Right ventricle myocardium superior (tissue), 1 donor: ENCODE results near the gene ITPK1. TPM values are rescaled to one million over a fixed set of nuclear protein-coding genes. Genes with fewer than 3 reads are reported as not detected.

Experiments
- ATAC-seq: fragments of 200-7000 bp; cut with Tn5 transposase; one replicate; pipeline ENCODE4 v1.9.1; 2020; ENCODE audit warnings: mild to moderate bottlenecking; ENCODE audit not compliant: poor library complexity
- DNase-seq: peaks from one replicate; pipeline ENCODE4 v3.0.0-alpha.2; 2020
- intact Hi-C: fragments of 100-400 bp; cut with DNase I; formaldehyde crosslinking; loops from one replicate; pipeline ENCODE4 v1.11.2; 2022
- total RNA-seq: library from RNA; stranded (reverse); fragmentation: NEBNext Ultra II Directional; extraction: Animal tissue kit (Norgen Biotek cat#: 25700); gene quantifications from one replicate; pipeline ENCODE4 v1.2.1, GENCODE V29; 2021
- donor health status: DM: no; HTN: yes; CAD: no; lungs with severe emphysema.

ITPK1 gene
- total RNA-seq, 1 donor from 2014 or later: 115 TPM

GRCh38 chr14:92976268-92976667 is 139.5 kb downstream of the ITPK1 start:
- no peak for ATAC-seq
- DNase-seq: no peak
- intact Hi-C loops: no loop called here

- ATAC-seq: no peak
- no peak for DNase-seq
- intact Hi-C loops: loop anchor here (5.0 kb wide), 1 partner anchor 68 kb away; no protein-coding TSS in a partner anchor
These were observed 141.0 kb downstream of the ITPK1 start for GRCh38 chr14:92974541-92975345.

GRCh38 chr14:92973798-92974372 is 141.8 kb downstream of the ITPK1 start:
- intact Hi-C loops: loop anchor here (5.0 kb wide), 1 partner anchor 68 kb away; no protein-coding TSS in a partner anchor
- ATAC-seq (peak; percentile 38), DNase-seq (no peak)

GRCh38 chr14:92973261-92973797 is 142.4 kb downstream of the ITPK1 start:
- peak; percentile 89 for ATAC-seq

GRCh38 chr14:92971601-92972180 is 144.0 kb downstream of the ITPK1 start:
- ATAC-seq: no peak
- intact Hi-C loops: loop anchor here (5.0 kb wide), 1 partner anchor 71 kb away; no protein-coding TSS in a partner anchor
- DNase-seq: peak; percentile 37

More at GRCh38 chr14:92973261-92973797, 142.4 kb downstream of the ITPK1 start:
- peak; percentile 87 for DNase-seq
- intact Hi-C loops: loop anchor here (5.0 kb wide), 1 partner anchor 69 kb away; no protein-coding TSS in a partner anchor

GRCh38 chr14:92970271-92970670 is 145.5 kb downstream of the ITPK1 start:
- ATAC-seq: no peak
- peak; percentile 32 for DNase-seq
- intact Hi-C loops: loop anchor here (5.0 kb wide), 1 partner anchor 72 kb away; no protein-coding TSS in a partner anchor

- intact Hi-C loops: loop anchor here (5.0 kb wide), 1 partner anchor 72 kb away; no protein-coding TSS in a partner anchor
- peak; percentile 34 for DNase-seq
- no peak for ATAC-seq
These were observed 145.9 kb downstream of the ITPK1 start for GRCh38 chr14:92969871-92970270.

GRCh38 chr14:92969430-92969829 is 146.3 kb downstream of the ITPK1 start:
- DNase-seq: peak; percentile 46
- no peak for ATAC-seq
- intact Hi-C loops: no loop called here

- no peak for ATAC-seq
- peak; percentile 18 for DNase-seq
- intact Hi-C loops: no loop called here
These were observed 147.3 kb downstream of the ITPK1 start for GRCh38 chr14:92968291-92969020.

GRCh38 chr14:92967346-92967926 is 148.3 kb downstream of the ITPK1 start:
- DNase-seq: no peak
- intact Hi-C loops: no loop called here
- ATAC-seq: no peak

- no peak for ATAC-seq
- DNase-seq: no peak
- intact Hi-C loops: no loop called here
These were observed 150.4 kb downstream of the ITPK1 start for GRCh38 chr14:92965281-92965680.

GRCh38 chr14:92964124-92965109 is 151.3 kb downstream of the ITPK1 start:
- ATAC-seq (peak; percentile 60), DNase-seq (peak; percentile 50)
- intact Hi-C loops: no loop called here

- peak; percentile 48 for DNase-seq
- ATAC-seq: peak; percentile 21
- intact Hi-C loops: no loop called here
These were observed 152.2 kb downstream of the ITPK1 start for GRCh38 chr14:92963301-92964123.

GRCh38 chr14:92962831-92963095 is 153.0 kb downstream of the ITPK1 start:
- DNase-seq (no peak), ATAC-seq (no peak)
- intact Hi-C loops: no loop called here

GRCh38 chr14:92962031-92962830 is 153.5 kb downstream of the ITPK1 start:
- ATAC-seq: no peak
- intact Hi-C loops: no loop called here
- peak; percentile 32 for DNase-seq

- DNase-seq (peak; percentile 19), ATAC-seq (no peak)
- intact Hi-C loops: no loop called here
These were observed 154.2 kb downstream of the ITPK1 start for GRCh38 chr14:92961567-92961855.
